Keratinocyte (primary cell): ENCODE data around the gene PPFIA3.
"Not testable (repeated sequence)": the region's sequence is repeated elsewhere in the genome, so short reads cannot be mapped to it uniquely, and the experiment has no call there.

Experiments used
- CTCF ChIP-seq, 3 experiments: IDR thresholded peaks in 1 of 3; conservative IDR thresholded peaks in 1 of 3; optimal IDR thresholded peaks in 1 of 3; 2 replicates in 2 of 3; 3 replicates in 1 of 3; pipeline versions ENCODE3 to v1.5.1; 2011; ENCODE audit warnings: low read length in 3 of 3, mild to moderate bottlenecking in 3 of 3, moderate library complexity in 2 of 3, control low read depth in 1 of 3, inconsistent platforms in 1 of 3; ENCODE audit not compliant: insufficient read depth in 2 of 3; ENCODE audit errors: extremely low read depth in 1 of 3
- EZH2 ChIP-seq: IDR thresholded peaks from one replicate; pipeline ENCODE4 v1.6.1; 2012; ENCODE audit warnings: inconsistent platforms, mild to moderate bottlenecking, low read length, moderate library complexity

DNA sequence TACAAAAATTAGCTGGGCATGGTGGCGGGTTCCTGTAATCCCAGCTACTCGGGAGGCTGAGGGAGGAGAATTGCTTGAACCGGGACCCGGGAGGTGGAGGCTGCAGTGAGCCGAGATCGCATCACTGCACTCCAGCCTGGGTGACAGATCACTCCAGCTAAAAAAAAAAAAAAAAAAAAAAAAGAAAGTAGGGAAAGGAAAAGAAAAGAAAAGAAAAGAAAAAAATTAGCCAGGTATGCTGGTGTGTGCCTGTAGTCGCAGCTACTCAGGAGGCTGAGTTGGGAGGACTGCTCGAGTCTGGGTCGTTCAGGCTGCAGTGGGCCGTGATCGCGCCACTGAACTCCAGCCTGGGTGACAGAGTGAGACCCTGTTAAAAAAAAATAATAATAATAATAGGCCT lies 7.9 kb downstream of the PPFIA3 start:
- not testable (repeated sequence) for TF ChIP-seq CTCF (optimal IDR thresholded peaks at IDR 0.05 in 1 of 3, IDR thresholded peaks at IDR 0.05 in 1 of 3, conservative IDR thresholded peaks at IDR 0.05 in 1 of 3; ENCODE audit: extremely low read depth in 1 of 3, insufficient read depth in 2 of 3, low read length in 3 of 3); EZH2
